ENCODE data around the gene TMC1.
A peak's percentile ranks its signal among the peaks of the same experiment; 100 is the strongest.

The TMC1 gene

GRCh38 chr9:72590824-72591223 is 69.4 kb downstream of the TMC1 start:
- Histone ChIP-seq H3K4me3 (ENCODE audit: low read length, poor library complexity, severe bottlenecking) (no peak overlapping the region), H4K20me1 (ENCODE audit: insufficient read depth, low read length, poor library complexity, severe bottlenecking) (no peaks in the 10 kb centered on the region), H3K36me3 (ENCODE audit: insufficient read depth, low read length) (no peaks in the 10 kb centered on the region), H3K27me3 (ENCODE audit: insufficient read depth, low read length, poor library complexity, severe bottlenecking) (no peaks in the 10 kb centered on the region), H3K9me2 (replicated peaks; ENCODE audit: low read depth, low read length) (no peaks in the 10 kb centered on the region), H2AFZ (ENCODE audit: low read length) (no peak overlapping the region), H3F3A (ENCODE audit: low read depth) (no peaks in the 10 kb centered on the region), H3K9ac (ENCODE audit: low read depth, low read length, poor library complexity, severe bottlenecking) (no peak overlapping the region), H3K4me2 (ENCODE audit: low read depth, low read length, poor library complexity, severe bottlenecking) (no peak overlapping the region), H3K4me1 (ENCODE audit: insufficient read depth, low read length, poor library complexity, severe bottlenecking) (peaks cover 7% of the 10 kb centered on the region), H3K9me3 (ENCODE audit: insufficient read depth, low read depth, low read length) (no peaks in the 10 kb centered on the region), H3K79me2 (ENCODE audit: insufficient read depth, low read length) (no peaks in the 10 kb centered on the region)
- TF ChIP-seq, protein P1, sequence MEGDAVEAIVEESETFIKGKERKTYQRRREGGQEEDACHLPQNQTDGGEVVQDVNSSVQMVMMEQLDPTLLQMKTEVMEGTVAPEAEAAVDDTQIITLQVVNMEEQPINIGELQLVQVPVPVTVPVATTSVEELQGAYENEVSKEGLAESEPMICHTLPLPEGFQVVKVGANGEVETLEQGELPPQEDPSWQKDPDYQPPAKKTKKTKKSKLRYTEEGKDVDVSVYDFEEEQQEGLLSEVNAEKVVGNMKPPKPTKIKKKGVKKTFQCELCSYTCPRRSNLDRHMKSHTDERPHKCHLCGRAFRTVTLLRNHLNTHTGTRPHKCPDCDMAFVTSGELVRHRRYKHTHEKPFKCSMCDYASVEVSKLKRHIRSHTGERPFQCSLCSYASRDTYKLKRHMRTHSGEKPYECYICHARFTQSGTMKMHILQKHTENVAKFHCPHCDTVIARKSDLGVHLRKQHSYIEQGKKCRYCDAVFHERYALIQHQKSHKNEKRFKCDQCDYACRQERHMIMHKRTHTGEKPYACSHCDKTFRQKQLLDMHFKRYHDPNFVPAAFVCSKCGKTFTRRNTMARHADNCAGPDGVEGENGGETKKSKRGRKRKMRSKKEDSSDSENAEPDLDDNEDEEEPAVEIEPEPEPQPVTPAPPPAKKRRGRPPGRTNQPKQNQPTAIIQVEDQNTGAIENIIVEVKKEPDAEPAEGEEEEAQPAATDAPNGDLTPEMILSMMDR (conservative IDR thresholded peaks at IDR 0.05; ENCODE audit: low read length), result no peak
- no peak for TF ChIP-seq EZH2phosphoT487 (IDR thresholded peaks at IDR 0.05; ENCODE audit: borderline replicate concordance)

- Histone ChIP-seq H3K79me2 (ENCODE audit: insufficient read depth, low read length) (no peaks in the 10 kb centered on the region), H2AFZ (ENCODE audit: low read length) (no peak overlapping the region), H4K20me1 (ENCODE audit: insufficient read depth, low read length, poor library complexity, severe bottlenecking) (no peaks in the 10 kb centered on the region), H3F3A (ENCODE audit: low read depth) (no peaks in the 10 kb centered on the region), H3K4me3 (ENCODE audit: low read length, poor library complexity, severe bottlenecking) (no peak overlapping the region), H3K9me2 (replicated peaks; ENCODE audit: low read depth, low read length) (no peaks in the 10 kb centered on the region), H3K9ac (ENCODE audit: low read depth, low read length, poor library complexity, severe bottlenecking) (no peak overlapping the region), H3K4me2 (ENCODE audit: low read depth, low read length, poor library complexity, severe bottlenecking) (no peak overlapping the region), H3K27me3 (ENCODE audit: insufficient read depth, low read length, poor library complexity, severe bottlenecking) (no peaks in the 10 kb centered on the region), H3K9me3 (ENCODE audit: insufficient read depth, low read depth, low read length) (no peaks in the 10 kb centered on the region), H3K4me1 (ENCODE audit: insufficient read depth, low read length, poor library complexity, severe bottlenecking) (peaks cover 7% of the 10 kb centered on the region), H3K36me3 (ENCODE audit: insufficient read depth, low read length) (no peaks in the 10 kb centered on the region)
- no peak for TF ChIP-seq EZH2phosphoT487 (IDR thresholded peaks at IDR 0.05; ENCODE audit: borderline replicate concordance)
- TF ChIP-seq, protein P1 (conservative IDR thresholded peaks at IDR 0.05; ENCODE audit: low read length), result peak; percentile 86
These were observed 71.3 kb downstream of the TMC1 start for GRCh38 chr9:72592502-72593403.

- peak overlapping the region; percentile 46 for H3K4me2 ChIP-seq (ENCODE audit: low read depth, low read length, poor library complexity, severe bottlenecking)
- TF ChIP-seq, protein P1 (conservative IDR thresholded peaks at IDR 0.05; ENCODE audit: low read length), result no peak
- no peak for TF ChIP-seq EZH2phosphoT487 (IDR thresholded peaks at IDR 0.05; ENCODE audit: borderline replicate concordance)
These were observed 75.2 kb downstream of the TMC1 start for GRCh38 chr9:72596451-72597180.

More at GRCh38 chr9:72596451-72597180, 75.2 kb downstream of the TMC1 start:
- no peaks in the 10 kb centered on the region for H3K27me3 ChIP-seq (ENCODE audit: insufficient read depth, low read length, poor library complexity, severe bottlenecking)
- H3K4me3 ChIP-seq (ENCODE audit: low read length, poor library complexity, severe bottlenecking), result no peak overlapping the region
- H3F3A ChIP-seq (ENCODE audit: low read depth), result no peaks in the 10 kb centered on the region
- H2AFZ ChIP-seq (ENCODE audit: low read length), result no peak overlapping the region
- H3K9ac ChIP-seq (ENCODE audit: low read depth, low read length, poor library complexity, severe bottlenecking), result no peak overlapping the region
- H3K36me3 ChIP-seq (ENCODE audit: insufficient read depth, low read length), result no peaks in the 10 kb centered on the region
- H4K20me1 ChIP-seq (ENCODE audit: insufficient read depth, low read length, poor library complexity, severe bottlenecking), result no peaks in the 10 kb centered on the region
- H3K9me2 ChIP-seq (replicated peaks; ENCODE audit: low read depth, low read length), result no peaks in the 10 kb centered on the region
- H3K79me2 ChIP-seq (ENCODE audit: insufficient read depth, low read length), result no peaks in the 10 kb centered on the region
- peaks cover 7% of the 10 kb centered on the region for H3K4me1 ChIP-seq (ENCODE audit: insufficient read depth, low read length, poor library complexity, severe bottlenecking)
- H3K9me3 ChIP-seq (ENCODE audit: insufficient read depth, low read depth, low read length), result no peaks in the 10 kb centered on the region
